Measurements from ENCODE around the gene LDLRAP1.

- TF ChIP-seq, protein P1, sequence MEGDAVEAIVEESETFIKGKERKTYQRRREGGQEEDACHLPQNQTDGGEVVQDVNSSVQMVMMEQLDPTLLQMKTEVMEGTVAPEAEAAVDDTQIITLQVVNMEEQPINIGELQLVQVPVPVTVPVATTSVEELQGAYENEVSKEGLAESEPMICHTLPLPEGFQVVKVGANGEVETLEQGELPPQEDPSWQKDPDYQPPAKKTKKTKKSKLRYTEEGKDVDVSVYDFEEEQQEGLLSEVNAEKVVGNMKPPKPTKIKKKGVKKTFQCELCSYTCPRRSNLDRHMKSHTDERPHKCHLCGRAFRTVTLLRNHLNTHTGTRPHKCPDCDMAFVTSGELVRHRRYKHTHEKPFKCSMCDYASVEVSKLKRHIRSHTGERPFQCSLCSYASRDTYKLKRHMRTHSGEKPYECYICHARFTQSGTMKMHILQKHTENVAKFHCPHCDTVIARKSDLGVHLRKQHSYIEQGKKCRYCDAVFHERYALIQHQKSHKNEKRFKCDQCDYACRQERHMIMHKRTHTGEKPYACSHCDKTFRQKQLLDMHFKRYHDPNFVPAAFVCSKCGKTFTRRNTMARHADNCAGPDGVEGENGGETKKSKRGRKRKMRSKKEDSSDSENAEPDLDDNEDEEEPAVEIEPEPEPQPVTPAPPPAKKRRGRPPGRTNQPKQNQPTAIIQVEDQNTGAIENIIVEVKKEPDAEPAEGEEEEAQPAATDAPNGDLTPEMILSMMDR (IDR thresholded peaks at IDR 0.05), result no peak
- TF ChIP-seq EP300 (IDR thresholded peaks at IDR 0.05), result no peak
Observed at GRCh38 chr1:25571522-25571970, 28.1 kb downstream of the LDLRAP1 start.
